HEK293 (cell line): ENCODE results near the gene LYSMD3.

Experiments used
- CTCF ChIP-seq: fragments of 450-650 bp; formaldehyde crosslinking; IDR thresholded peaks from 2 replicates; pipeline ENCODE4 v1.5.1; 2016; ENCODE audit warnings: missing biosample characterization, missing genetic modification characterization
- IKZF3 ChIP-seq: fragments of 450-650 bp; IDR thresholded peaks from 2 replicates; pipeline ENCODE4 v1.5.0; 2018; ENCODE audit warnings: missing biosample characterization, mild to moderate bottlenecking, missing genetic modification characterization, moderate library complexity
- YY1 ChIP-seq: fragments of 450-650 bp; formaldehyde crosslinking; IDR thresholded peaks from 2 replicates; pipeline ENCODE4 v1.5.1; 2018; ENCODE audit warnings: missing biosample characterization, missing genetic modification characterization
- ZBTB11 ChIP-seq: fragments of 450-650 bp; formaldehyde crosslinking; conservative IDR thresholded peaks from 2 replicates; pipeline ENCODE4 v1.5.1; 2016; ENCODE audit warnings: low read depth, missing biosample characterization, missing genetic modification characterization
- ZNF121 ChIP-seq: fragments of 450-650 bp; formaldehyde crosslinking; IDR thresholded peaks from 2 replicates; pipeline ENCODE4 v1.5.1; 2016; ENCODE audit warnings: missing biosample characterization, missing genetic modification characterization
- ZNF19 ChIP-seq: fragments of 450-650 bp; formaldehyde crosslinking; IDR thresholded peaks from 2 replicates; pipeline ENCODE4; 2016; ENCODE audit warnings: missing biosample characterization, missing genetic modification characterization, low read depth
- ZNF214 ChIP-seq: fragments of 450-650 bp; formaldehyde crosslinking; IDR thresholded peaks from 2 replicates; pipeline ENCODE4 v1.5.1; 2017; ENCODE audit warnings: missing biosample characterization, mild to moderate bottlenecking, missing genetic modification characterization, borderline replicate concordance
- ZNF324 ChIP-seq: fragments of 450-650 bp; formaldehyde crosslinking; IDR thresholded peaks from 2 replicates; pipeline ENCODE4 v1.5.1; 2016; ENCODE audit warnings: missing biosample characterization, missing genetic modification characterization
- ZNF518A ChIP-seq: fragments of 450-650 bp; formaldehyde crosslinking; conservative IDR thresholded peaks from 2 replicates; pipeline ENCODE4 v1.5.1; 2016; ENCODE audit warnings: low read depth, missing biosample characterization, missing genetic modification characterization
- ZNF560 ChIP-seq: fragments of 450-650 bp; formaldehyde crosslinking; IDR thresholded peaks from 2 replicates; pipeline ENCODE4 v1.5.1; 2017; ENCODE audit warnings: missing biosample characterization, missing genetic modification characterization, borderline replicate concordance
- ZNF580 ChIP-seq: fragments of 450-650 bp; formaldehyde crosslinking; IDR thresholded peaks from 2 replicates; pipeline ENCODE4 v1.5.1; 2016; ENCODE audit warnings: missing biosample characterization, missing genetic modification characterization
- ZNF629 ChIP-seq: fragments of 450-650 bp; formaldehyde crosslinking; IDR thresholded peaks from 2 replicates; pipeline ENCODE4 v1.5.1; 2017; ENCODE audit warnings: missing biosample characterization, missing genetic modification characterization
- ZNF791 ChIP-seq: fragments of 450-650 bp; formaldehyde crosslinking; IDR thresholded peaks from 2 replicates; pipeline ENCODE4 v1.5.1; 2016; ENCODE audit warnings: missing biosample characterization, missing genetic modification characterization

GRCh38 chr5:90565491-90565890 is 36.1 kb upstream of the LYSMD3 start:
- TF ChIP-seq IKZF3 (no peak), YY1 (tag by site-specific recombination) (no peak), ZNF121 (tag by site-specific recombination) (no peak), ZNF629 (tag by site-specific recombination) (no peak), ZNF214 (tag by site-specific recombination) (no peak), ZNF324 (tag by site-specific recombination) (no peak), ZNF791 (tag by site-specific recombination) (no peak), CTCF (no peak), ZNF560 (tag by site-specific recombination) (no peak), ZNF580 (tag by site-specific recombination) (no peak), ZNF518A (tag by site-specific recombination) (no peak), ZBTB11 (tag by site-specific recombination) (no peak), ZNF19 (tag by site-specific recombination) (no peak)
